Tracheal epithelial cell (primary cell): Measurements from ENCODE around the gene REG4. TPM values are rescaled to one million over a fixed set of nuclear protein-coding genes. Genes with fewer than 3 reads are reported as not detected.

ENCODE experiments used
- total RNA-seq: library from RNA; depleted of rRNA; stranded (reverse); fragments of >200 nt; gene quantifications from 2 replicates; pipeline ENCODE4 v1.2.1, GENCODE V29; 2014

REG4 gene
- not detected in 2 replicates for total RNA-seq

GRCh38 chr1:119811387-119811786, at the start of gene REG4:
REG4 (minus strand) TSS chr1:119811460; CDS start chr1:119808769, 2,691 bp downstream.

GRCh38 chr1:119768778-119769177, 42.5 kb downstream of the REG4 start, which contains the start of gene HMGCS2:
HMGCS2 (minus strand) TSS chr1:119768905; CDS start chr1:119768844, 61 bp downstream.

Other genes starting within 250 kb of the REG4 start
- 4.0 and 12.0 TPM in 2 replicates for gene ZNF697, start 163.2 kb downstream of the REG4 start, total RNA-seq
- 136 and 198 TPM in 2 replicates for gene PHGDH, start 99.5 kb downstream of the REG4 start, total RNA-seq
- gene HMGCS2, start 42.6 kb downstream of the REG4 start, total RNA-seq: not detected in 2 replicates
- not detected in 2 replicates for gene ADAM30, start 85.1 kb upstream of the REG4 start, total RNA-seq